ENCODE results near the gene SLC7A4. TPM values are rescaled to one million over a fixed set of nuclear protein-coding genes. Genes with fewer than 3 reads are reported as not detected.
A peak's percentile ranks its signal among the peaks of the same experiment; 100 is the strongest.

The SLC7A4 gene
- total and polyA plus RNA-seq, 2 of the 8 experiments (the other 6 are each of a cell fraction or from before 2014, with no cell fraction given): 0.92 TPM; not detected in 1

- no peak overlapping the region for H2BK5ac ChIP-seq (ENCODE audit: low read depth, low read length)
- no peak for DNase-seq (ENCODE audit: low read depth in 1 of 2, low spot score in 2 of 2)
- no peak overlapping the region for H3K9ac ChIP-seq (replicated peaks in 1 of 4; ENCODE audit: extremely low read depth in 1 of 4, low read depth in 3 of 4, low read length in 3 of 4)
- H3K4me3 ChIP-seq (ENCODE audit: extremely low read depth in 1 of 4, insufficient read depth in 2 of 4, low read depth in 3 of 4, low read length in 4 of 4): no peak overlapping the region
- H3K79me1 ChIP-seq (ENCODE audit: low read depth, low read length): no peaks in the 10 kb centered on the region
- no peak overlapping the region; the same call in 1 of the 2 replicates for H2BK15ac ChIP-seq (ENCODE audit: low read length)
- POLR2A ChIA-PET (ENCODE audit: partially characterized antibody): interaction anchor here (0.6 kb wide), 1 partner anchor 33 kb away, joined by 3 read pairs; no protein-coding TSS in a partner anchor
- CTCF ChIA-PET (ENCODE audit: partially characterized antibody): interaction anchor here (1.0 to 1.5 kb wide), 2 partner anchors 9 to 15 kb away, joined by 4 read pairs; no protein-coding TSS in a partner anchor
- H2BK12ac ChIP-seq (ENCODE audit: low read depth, low read length): no peak overlapping the region
- H3K27me3 ChIP-seq (replicated peaks in 1 of 4; ENCODE audit: control insufficient read depth in 3 of 4, extremely low read depth in 1 of 4, insufficient read depth in 3 of 4, low read length in 3 of 4): peaks cover 6 to 31% (median 26%) of the 10 kb centered on the region in 4 experiments
- no peak overlapping the region for H2AK5ac ChIP-seq (ENCODE audit: low read depth, low read length)
- no peak overlapping the region for H4K5ac ChIP-seq (ENCODE audit: insufficient read length, low read depth, low read length)
- peaks cover 0 to 5% (median 3%) of the 10 kb centered on the region in 4 experiments; a peak in 3 of 7 replicates for H3K4me1 ChIP-seq (replicated peaks in 1 of 4; ENCODE audit: control insufficient read depth in 3 of 4, insufficient read depth in 4 of 4, low read length in 3 of 4)
- no peak overlapping the region for H3K14ac ChIP-seq (ENCODE audit: insufficient read length)
- H3K23me2 ChIP-seq (ENCODE audit: low read depth, low read length): peaks cover 9% of the 10 kb centered on the region; the same call in 1 of the 2 replicates
- H3K9me3 ChIP-seq (ENCODE audit: insufficient read depth in 2 of 2, low read depth in 1 of 2, low read length in 1 of 2): no peaks in the 10 kb centered on the region
- H2BK120ac ChIP-seq (replicated peaks; ENCODE audit: low read depth, low read length): no peak overlapping the region
- H2BK20ac ChIP-seq (ENCODE audit: low read length): no peak overlapping the region; the same call in 1 of the 2 replicates
- peak overlapping the region; percentile 46 for H3K4ac ChIP-seq (replicated peaks; ENCODE audit: insufficient read length, low read depth, low read length)
- H3K79me2 ChIP-seq (ENCODE audit: control insufficient read depth in 1 of 2, insufficient read depth in 2 of 2, low read length in 2 of 2): no peaks in the 10 kb centered on the region
- no peak overlapping the region for H3K4me2 ChIP-seq (ENCODE audit: insufficient read depth in 1 of 2, low read depth in 2 of 2, low read length in 2 of 2)
- 85% methylated on average over 11 of the region's 15 CpGs; no CpG with 5 or more reads in 1 of the 2 experiments for WGBS, 2 experiments (ENCODE audit: extremely low coverage in 1 of 2, insufficient coverage in 1 of 2, insufficient read length in 1 of 2, insufficient replicate concordance in 2 of 2, low coverage in 1 of 2, low lambda C conversion rate in 2 of 2, missing lambda C conversion rate in 1 of 2)
- H4K20me1 ChIP-seq (replicated peaks in 1 of 2; ENCODE audit: control insufficient read depth in 1 of 2, insufficient read depth in 2 of 2, low read length in 2 of 2): no peaks in the 10 kb centered on the region
- no peak for FAIRE-seq
- H3K18ac ChIP-seq (ENCODE audit: extremely low read depth, low read length): no peak overlapping the region
- H2AFZ ChIP-seq (ENCODE audit: low read length): no peak overlapping the region
- TF ChIP-seq RXRA (IDR thresholded peaks at IDR 0.05; ENCODE audit: insufficient read depth, low read depth, low read length): no peak
- no peak for TF ChIP-seq KDM4A (IDR thresholded peaks at IDR 0.05; ENCODE audit: low read depth, low read length, severe bottlenecking)
- TF ChIP-seq RAD21 (IDR thresholded peaks at IDR 0.05 in 1 of 2, conservative IDR thresholded peaks at IDR 0.05 in 1 of 2; ENCODE audit: low read depth in 2 of 2, low read length in 2 of 2): no peak
- TF ChIP-seq POLR2A (IDR thresholded peaks at IDR 0.05; ENCODE audit: control extremely low read depth in 1 of 2, low read depth in 2 of 2, low read length in 2 of 2): no peak
- TF ChIP-seq FOSL1 (IDR thresholded peaks at IDR 0.05; ENCODE audit: insufficient read depth, low read depth, low read length): no peak
- TF ChIP-seq ATF2 (IDR thresholded peaks at IDR 0.05; ENCODE audit: low read length): no peak
- no peak for TF ChIP-seq TAF7 (optimal IDR thresholded peaks at IDR 0.05; ENCODE audit: borderline replicate concordance, low read depth, low read length)
- TF ChIP-seq MAX (IDR thresholded peaks at IDR 0.05): no peak
- H3K27ac ChIP-seq (ENCODE audit: low read depth, low read length): no peak overlapping the region
- peak overlapping the region; percentile 79; the same call in 1 of the 2 replicates for H4K8ac ChIP-seq (ENCODE audit: extremely low read depth, insufficient read depth, low read length)
- no peak overlapping the region for H3K23ac ChIP-seq (ENCODE audit: insufficient read length)
- H3K36me3 ChIP-seq (ENCODE audit: control insufficient read depth in 2 of 4, insufficient read depth in 4 of 4, low read length in 3 of 4): no peaks in the 10 kb centered on the region
- no peak overlapping the region for H3K56ac ChIP-seq (replicated peaks; ENCODE audit: insufficient read length, low read depth, low read length)
- H4K91ac ChIP-seq (replicated peaks; ENCODE audit: insufficient read length, low read length): no peak overlapping the region
These were observed 2.3 kb downstream of the SLC7A4 start for GRCh38 chr22:21030032-21030431.

Measured in H1 (cell line).